GM19372 (cell line): ENCODE measurements around the gene TMTC2.

Experiments
- ATAC-seq: cut with Tn5 transposase; IDR thresholded peaks from one replicate; pipeline ENCODE4 v1.9.1; 2021; ENCODE audit warnings: mild to moderate bottlenecking, low read depth, moderate library complexity; ENCODE audit not compliant: unreplicated experiment

TMTC2 gene

DNA sequence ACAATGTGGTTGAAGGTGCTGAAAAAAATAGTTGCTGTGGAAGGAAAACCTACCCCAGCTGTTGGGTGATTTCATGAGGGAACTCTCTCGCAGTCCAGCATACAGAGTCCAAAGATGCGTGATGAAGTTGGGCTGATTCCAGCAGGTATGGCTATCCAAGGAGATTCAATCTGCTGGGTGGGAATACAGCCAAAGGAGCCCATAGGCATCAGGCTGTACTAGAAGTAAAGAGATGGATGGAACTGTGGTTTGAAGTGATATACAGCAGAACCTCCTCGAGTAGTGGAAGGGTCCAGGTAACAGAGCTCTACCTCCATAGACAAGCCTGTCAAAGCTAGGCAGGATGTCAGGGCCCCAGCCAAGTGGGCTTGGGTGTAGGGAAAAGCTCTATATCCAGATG is 11.5 kb upstream of the TMTC2 start:
- no peak for ATAC-seq

DNA sequence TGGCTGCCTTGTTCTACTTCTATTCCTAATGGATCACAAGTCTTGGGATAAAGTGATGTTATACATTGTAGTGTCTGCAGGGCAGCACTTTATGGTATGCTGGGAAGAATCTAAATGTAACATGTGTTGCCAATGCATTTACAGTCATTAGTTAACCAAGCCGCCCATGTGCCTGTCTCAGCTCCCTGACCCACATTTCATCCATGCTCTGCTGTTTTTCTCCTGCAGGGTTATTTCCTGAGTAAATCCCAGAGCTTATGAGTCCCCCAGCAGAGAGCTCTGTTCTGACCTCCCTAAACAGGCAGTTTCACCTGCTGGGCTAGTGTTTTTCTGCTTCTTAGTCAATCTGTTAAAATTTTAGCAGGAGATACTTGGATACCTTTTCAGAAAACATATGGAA is 4.4 kb upstream of the TMTC2 start:
- no peak for ATAC-seq

DNA sequence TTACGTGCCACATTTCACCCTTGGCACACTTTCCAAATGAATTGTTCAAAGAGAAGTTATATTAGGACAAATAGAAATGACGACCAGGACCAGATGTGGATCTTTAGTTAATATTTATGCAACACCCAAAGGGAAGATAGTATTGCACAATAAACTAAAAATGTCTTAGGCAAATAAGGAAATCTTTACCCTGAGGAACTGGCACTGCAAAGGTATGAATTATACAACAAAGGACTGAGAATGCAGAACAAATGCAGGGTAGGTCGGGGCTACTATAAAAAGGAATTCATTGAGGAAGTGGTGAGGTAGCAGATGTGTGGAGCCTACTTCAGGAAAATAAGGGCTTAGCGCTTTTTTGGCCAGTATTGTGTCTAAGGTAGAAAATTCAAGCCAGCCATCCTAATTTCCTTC is 3.9 kb upstream of the TMTC2 start:
- no peak for ATAC-seq

DNA sequence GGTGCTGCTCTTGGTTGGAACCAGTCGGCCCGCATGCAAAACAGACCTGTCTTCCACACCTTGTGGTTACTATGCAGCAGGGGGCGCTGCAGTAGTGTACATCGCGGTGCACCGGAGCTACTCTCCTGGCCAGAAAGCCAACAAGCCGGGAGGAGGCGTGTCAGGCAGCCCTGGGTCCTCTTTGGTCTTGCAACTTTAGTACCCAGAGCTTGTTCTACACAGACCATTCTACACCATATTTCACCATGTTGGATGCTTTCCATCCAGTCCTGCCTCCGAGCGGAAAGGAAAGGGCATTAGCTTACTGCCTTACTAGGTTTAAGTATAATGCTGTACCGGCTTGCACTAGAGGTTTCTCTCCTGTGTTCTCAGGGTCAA is 927 bp upstream of the TMTC2 start:
- peak; percentile 53 for ATAC-seq

DNA sequence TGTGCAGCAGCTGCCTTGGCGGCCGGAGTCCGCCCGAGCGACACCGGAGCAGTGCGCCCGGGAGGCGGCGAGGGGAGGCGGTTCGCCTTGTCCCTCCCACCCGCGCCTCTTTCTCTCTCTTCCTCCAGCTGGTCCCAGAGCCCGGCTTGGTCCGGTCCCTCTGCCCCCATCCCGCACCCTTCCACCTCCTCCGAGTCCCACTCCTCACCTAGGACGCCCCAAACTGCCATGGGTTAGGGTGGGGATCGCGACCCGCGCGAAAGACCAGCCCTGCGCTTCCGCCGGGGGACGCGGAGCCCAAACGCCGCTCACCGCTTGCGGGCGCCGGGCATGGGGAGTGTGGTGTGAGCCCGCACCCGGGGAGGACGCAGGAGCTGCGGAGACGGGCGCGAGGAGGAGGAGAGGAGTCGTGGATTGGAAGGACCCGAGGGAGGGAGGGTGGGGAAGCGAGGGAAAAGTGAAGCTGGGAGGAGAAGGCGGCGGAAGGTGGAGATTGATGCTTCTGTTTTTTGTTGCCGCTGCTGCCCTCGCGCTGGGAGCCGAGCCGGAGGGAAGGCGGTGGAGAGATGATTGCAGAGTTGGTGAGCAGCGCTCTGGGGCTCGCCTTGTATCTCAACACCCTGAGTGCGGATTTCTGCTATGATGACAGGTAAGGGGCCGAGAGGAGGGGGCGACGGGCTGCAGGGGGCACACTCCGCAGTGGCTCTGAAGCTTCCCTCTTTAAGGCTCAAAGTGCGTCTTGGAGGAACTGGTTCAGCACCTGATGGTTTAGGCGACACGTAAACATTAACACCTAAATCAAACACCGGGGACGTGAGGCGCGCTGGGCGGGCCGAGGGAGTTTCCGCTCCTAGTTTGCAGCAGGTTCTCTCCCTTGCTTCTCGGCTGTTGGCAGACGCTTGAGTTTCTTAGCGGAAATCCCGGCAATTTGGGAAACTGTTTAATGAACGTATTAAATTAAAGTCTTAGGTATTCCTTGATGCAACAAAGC is 610 bp downstream of the TMTC2 start:
- ATAC-seq = peak; percentile 32

DNA sequence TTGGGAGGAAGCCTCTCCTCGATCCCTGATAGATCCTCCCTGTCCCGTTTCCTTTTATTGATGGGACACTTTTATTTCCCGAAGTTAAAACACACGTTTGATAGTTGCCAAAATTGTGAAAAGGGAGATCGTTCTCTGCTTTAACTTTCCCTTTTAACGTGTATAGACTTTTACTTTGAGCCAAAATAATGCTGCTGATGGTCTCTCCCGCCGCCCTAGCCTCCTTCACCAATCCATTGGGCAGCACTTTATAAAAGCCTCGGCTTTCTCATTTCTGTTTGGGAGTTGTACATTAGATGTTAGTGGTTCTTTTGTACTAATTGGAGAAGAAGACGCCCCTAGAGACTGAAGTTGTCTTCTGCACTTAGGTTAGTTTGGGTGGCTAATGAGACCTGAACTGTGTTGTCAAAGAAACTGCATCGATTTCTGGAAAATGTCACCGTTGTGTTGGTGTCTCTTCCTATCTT is 1.4 kb downstream of the TMTC2 start:
- ATAC-seq = no peak

DNA sequence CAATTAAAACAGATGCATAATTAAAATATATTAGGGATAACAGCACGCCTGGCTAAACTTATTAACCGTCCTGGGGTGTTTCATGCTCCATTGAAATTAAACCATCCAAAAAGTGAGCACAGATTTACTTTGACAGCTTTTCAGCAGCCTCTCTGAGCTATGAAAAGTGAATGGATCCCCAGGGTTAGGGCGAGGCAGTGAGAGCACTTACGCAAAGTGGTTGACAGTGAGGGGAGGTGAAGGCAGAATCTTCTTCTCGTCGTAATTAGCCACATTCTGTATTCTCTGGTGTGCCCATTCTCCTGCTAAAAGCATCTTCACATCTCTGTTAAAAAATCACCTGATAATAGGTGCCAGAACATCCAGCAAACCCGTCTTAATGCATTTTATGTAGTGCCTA is 1.9 kb downstream of the TMTC2 start:
- no peak for ATAC-seq

DNA sequence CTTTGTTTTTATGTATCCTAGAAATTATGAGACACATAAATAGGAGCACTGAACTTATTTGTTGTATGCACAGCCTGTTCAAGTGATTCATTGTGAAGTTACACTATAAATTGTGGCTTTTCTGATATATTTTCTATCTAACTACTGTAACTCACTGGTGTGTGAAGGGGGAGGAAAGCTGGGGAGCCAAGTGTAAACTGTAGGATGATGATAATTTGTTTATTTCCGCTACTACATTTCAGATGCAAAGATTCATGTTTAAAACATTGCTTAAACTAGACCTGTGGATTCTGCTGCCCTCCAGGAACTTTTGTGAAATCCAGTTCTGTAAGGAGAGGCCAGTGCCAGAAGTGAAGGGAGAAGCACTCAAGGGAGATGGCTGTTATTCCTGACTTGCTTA is 3.3 kb downstream of the TMTC2 start:
- ATAC-seq = no peak

DNA sequence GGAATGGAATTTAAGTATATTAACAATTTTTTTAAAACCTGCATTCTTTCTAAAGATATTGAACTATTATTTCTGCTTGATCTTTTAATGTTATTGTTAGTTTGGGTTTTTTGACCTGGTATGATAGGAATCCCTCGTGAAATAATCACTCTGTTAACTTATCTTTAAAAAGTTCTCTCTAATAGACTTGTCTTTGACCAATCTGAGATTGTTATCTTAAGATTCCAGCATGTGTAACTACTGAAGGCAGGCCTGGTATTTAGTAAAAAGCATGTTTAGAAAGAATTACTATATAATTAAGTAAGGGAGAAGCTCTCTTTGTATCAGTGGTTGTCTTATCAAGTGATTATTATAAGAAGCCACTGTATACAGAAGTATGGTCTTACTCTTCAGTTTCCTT is 4.8 kb downstream of the TMTC2 start:
- ATAC-seq = no peak

DNA sequence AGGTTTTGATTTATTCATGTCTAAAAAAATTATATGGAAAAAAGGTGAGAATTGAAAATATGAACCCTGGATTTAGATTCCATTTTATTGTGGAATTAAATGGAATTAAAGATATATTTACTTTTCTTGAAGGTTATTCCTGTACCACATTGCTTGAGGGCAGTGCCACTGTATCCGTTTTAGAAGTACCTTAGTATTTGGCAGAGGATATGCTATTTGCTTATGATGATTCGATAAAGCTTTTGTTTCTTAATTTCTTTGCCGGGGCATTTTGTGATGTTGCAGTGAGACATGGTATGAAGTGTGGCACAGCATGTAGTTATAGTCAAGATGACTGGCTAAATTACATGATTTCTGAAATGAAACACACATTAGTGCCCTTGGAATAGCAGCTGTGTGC is 7.6 kb downstream of the TMTC2 start:
- no peak for ATAC-seq

DNA sequence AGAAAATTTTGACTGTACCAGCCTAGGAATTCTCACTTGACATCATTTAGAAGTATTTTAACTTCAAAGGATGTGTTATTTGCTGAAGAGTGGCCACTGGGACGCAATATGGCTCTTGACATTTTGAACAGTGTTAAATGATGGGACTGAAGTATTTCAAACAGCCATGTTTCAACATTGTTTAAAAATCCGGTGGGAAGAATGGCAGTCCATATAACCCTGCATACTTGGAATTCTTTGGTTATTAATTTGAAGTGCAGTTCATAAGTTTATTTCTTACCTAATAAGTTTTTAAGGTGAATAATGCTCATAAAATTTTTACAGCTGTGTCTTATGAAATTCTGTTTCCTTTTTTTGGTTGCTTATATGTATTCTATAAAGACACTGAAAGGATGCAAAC is 8.3 kb downstream of the TMTC2 start:
- no peak for ATAC-seq

DNA sequence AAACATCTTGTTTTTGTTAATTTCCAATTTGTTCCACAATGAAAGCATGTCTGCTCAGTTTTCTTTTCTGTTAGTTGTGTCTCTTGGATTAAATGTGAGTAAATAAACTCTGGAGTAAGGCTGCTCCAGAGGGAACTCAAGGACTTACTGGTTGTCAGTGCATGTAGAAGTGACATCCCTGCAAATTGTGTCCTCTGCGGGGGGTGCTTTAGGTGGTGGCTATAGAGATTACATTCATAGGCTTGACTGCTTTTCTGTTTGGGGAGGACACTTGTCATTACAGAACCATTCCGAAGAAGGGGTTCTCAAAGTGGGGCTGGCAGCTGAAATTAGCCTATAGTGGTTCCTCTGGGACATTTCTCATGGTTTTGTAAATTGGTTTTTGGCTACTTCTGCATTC is 8.8 kb downstream of the TMTC2 start:
- ATAC-seq = no peak

DNA sequence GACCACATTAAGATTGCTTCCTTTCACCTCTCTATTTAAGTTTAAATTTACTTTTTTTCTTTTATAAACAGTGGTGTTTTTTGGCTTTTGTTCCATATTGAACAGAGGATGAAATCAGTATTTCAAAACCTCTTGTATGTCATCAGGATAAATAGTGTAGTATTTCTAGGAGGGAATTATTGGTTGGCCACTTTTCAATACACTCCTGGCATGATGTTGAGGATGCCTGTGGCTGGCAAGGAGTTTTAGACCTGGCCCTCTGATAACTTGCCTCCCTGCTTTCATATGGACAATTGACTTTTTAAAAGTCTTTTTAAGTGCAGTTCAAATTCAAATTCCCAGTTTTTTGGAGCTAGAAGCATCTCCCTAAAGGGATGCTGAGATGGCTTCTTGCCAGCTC is 9.8 kb downstream of the TMTC2 start:
- no peak for ATAC-seq

DNA sequence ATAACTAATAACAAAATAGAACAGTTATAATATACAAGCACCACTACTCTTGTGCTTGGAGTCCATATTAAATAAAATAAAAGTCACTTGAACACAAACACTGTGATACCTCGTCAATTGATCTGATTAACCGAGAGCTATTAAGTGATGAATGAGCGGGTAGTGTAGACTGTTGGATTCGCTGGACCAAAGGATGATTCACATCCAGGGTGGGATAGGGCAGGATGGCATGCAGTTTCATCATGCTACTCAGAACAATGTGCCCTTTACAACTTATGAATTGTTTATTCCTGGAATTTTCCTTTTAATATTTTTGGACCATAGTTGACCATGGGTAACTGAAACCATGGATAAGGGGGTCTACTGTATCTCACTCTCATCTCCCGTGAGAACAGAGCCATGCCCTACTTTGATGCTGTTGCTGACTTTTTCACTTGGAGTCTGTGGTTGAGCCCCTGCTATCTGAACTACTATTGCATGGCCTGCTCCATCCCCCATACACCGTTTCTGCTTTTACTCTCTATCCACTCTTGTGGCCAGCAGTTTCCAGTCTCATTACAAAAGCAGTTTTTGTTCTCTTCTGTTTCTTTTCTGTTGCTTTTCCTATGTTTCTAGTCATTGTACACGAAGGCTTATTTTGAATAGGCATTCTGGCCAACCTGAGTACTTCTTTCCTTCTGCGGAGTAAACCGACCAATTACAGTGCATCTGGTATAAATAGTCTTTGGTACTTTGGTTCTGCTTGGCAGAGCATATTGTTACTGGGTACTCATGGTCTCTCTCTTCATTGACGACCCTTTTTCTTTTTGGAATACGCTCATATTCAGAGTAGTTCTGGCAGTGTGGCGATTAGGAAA is 12.2 kb downstream of the TMTC2 start:
- ATAC-seq = no peak

DNA sequence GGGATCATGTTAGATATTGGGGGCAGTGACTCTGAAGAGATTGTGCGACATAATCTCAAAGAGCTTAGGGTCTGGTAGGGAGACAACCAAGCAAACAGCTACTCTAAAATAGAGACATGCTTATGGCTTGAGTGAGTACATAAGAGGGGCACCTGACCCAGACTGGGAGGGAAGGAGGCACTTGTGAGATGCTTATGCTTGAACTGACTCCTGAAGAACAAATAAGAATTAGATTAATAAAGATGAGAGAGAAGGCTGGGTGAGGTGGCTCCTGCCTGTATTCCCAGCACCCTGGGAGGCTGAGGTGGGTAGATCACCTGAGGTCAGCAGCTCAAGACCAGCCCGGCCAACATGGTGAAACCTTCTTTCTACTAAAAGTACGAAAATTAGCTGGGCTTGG is 19.1 kb downstream of the TMTC2 start:
- no peak for ATAC-seq

DNA sequence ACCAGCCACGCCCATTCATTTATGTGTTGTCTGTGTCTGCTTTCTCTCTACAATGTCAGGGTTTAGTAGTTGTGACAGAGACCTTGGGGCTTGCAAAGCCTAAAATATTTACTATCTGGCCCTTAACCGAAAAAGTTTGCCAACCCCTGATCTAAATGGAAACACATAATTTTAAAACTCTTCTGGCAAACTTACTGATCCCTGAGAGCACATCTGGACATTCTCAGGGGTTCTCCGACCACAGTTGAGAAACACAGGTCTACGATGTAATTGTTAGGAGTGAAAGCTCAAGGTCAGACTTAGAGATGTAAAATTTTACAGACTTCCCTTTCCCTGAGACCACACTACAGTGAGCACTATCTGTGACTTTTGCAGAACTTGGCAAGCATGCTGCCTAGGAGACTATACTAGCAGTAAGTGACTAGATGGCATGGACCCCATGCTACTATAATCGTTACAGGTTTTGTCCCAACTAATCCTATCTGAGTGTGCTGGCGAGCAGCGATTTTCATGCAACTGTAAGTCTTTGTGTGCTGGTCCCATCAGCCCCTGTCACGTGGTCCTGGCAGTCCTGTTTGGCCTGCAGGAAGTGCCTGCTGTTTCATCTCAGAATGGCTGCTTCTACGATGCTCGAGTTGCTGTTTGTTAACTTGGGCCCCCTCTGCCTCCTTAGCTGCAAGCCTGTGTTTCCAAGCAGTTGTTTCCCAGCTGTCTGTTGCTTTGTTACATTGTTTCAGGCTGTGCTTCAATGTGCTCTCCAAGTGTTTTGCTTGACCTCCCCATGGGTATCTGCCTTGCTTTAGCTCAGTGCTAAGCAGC is 21.6 kb downstream of the TMTC2 start:
- ATAC-seq = no peak

DNA sequence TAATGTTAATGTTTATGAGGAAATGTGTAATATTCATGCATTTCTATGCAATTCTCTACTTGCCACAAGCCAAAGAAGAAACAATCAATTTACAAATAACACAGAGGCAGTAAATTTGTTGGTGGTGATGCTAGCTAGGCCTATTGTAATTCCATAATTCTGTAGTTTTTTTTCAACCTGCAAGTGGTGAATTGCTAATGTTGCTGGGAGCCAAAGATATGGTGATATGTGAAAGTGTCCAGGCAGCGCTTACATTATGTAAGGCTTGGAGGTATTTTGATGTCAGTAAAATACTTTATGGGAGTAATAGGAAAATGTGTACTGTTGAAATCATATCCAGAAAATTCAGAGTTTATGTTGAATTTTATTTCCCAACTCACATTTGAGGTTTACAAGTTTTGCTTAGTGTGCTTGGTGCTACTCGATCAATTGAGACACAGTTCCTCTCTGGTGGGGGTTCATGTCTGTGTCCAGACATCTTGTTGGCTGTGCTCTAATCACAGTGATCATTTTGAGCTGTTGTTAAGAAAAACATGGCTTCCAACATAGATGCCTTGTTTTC is 23.2 kb downstream of the TMTC2 start:
- ATAC-seq = no peak

DNA sequence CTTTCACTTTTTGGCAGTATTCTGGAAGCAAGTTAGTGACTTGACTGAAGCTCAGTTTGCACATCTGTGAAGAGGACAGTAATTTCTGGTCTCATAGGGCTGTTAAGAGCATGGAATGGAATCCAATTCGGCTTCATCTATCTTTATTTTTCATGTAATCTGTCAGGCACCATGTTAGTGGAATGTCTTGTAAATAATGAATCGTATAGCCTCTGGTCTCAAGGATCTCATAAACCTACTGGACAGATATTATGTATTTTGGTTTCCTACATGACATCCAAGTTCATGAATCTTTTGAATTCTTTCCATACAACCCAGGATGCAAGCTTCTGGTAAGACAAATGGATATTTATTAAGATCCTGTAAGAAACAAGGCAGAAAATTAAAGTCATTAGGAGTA is 24.0 kb downstream of the TMTC2 start:
- no peak for ATAC-seq

DNA sequence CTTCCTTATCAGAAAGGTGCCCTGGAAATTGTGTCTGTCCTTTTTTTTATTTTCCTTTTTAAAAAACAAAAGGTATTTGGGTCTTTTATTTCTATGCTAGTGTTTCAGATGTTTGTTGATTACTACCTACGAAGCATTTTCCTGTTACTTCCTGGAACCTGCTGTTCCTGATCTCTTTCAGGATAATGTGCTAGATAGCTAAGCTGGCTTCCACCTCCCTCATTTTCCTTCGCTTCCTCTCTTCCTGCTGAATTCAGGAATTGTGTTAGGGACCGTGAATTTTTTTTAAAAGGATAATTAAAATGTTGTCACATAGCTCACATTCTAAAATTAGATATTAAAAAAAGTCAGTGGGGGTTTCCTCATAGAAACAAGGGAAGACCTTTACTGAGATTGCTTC is 27.7 kb downstream of the TMTC2 start:
- ATAC-seq = no peak

DNA sequence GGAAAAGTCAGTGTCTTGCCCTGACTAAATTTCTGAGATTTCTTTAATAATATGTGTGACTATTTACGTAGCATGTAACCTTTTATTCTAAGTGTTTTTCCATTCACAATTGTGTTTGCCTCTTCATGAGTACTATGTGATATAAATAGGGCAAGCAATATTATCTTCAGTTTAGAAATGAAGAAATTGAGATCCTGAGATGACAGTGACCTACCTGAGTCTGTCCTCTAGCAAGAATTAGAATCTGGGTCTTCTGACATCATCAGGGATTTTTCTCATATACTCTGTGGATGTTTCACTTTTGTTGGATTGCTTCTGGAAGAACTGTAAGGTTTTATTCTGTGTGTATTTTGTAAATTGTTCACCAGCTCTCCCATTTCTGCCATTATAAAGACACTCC is 35.0 kb downstream of the TMTC2 start:
- no peak for ATAC-seq
